H1 (cell line): ENCODE measurements around the gene FAM169A. TPM values are rescaled to one million over a fixed set of nuclear protein-coding genes. Genes with fewer than 3 reads are reported as not detected.

Experiments used
- CHD2 ChIP-seq: IDR thresholded peaks from 2 replicates; pipeline ENCODE4 v1.6.1; 2012; ENCODE audit warnings: low read length, improper control_type of control experiment
- EGR1 ChIP-seq: IDR thresholded peaks from 2 replicates; pipeline ENCODE4 v1.6.1; 2011; ENCODE audit warnings: low read depth, low read length, borderline replicate concordance
- FOSL1 ChIP-seq: IDR thresholded peaks from 2 replicates; pipeline ENCODE4 v1.6.1; 2011; ENCODE audit warnings: mild to moderate bottlenecking, low read depth, low read length, moderate library complexity; ENCODE audit not compliant: insufficient read depth
- MAFK ChIP-seq: IDR thresholded peaks from 2 replicates; pipeline ENCODE4 v1.6.1; 2012; ENCODE audit warnings: low read depth, mild to moderate bottlenecking, improper control_type of control experiment, low read length
- NANOG ChIP-seq: IDR thresholded peaks from 2 replicates; pipeline ENCODE4 v1.6.1; 2011; ENCODE audit warnings: low read length, low read depth, mild to moderate bottlenecking, inconsistent platforms; ENCODE audit not compliant: insufficient read depth, poor library complexity, severe bottlenecking
- NRF1 ChIP-seq: IDR thresholded peaks from 2 replicates; pipeline ENCODE4 v1.6.1; 2011; ENCODE audit warnings: mild to moderate bottlenecking, low read depth, low read length, improper control_type of control experiment
- TAF7 ChIP-seq: optimal IDR thresholded peaks from 2 replicates; pipeline ENCODE3; 2011; ENCODE audit warnings: low read depth, mild to moderate bottlenecking, inconsistent platforms, low read length, moderate library complexity, borderline replicate concordance
- YY1 ChIP-seq: IDR thresholded peaks from 2 replicates; pipeline ENCODE4 v1.6.1; 2011; ENCODE audit warnings: low read depth, mild to moderate bottlenecking, low read length
- polyA plus RNA-seq, 7 experiments: library from polyadenylated mRNA; depleted of rRNA in 3 of 7; stranded (reverse) in 5 of 7; unstranded in 2 of 7; fragments of >200 nt in 5 of 7; fragments of 200-250 nt in 2 of 7; gene quantifications; 1 replicate in 5 of 7; 2 replicates in 1 of 7; 4 replicates in 1 of 7; pipeline versions ENCODE4 v1.2.1 to v1.2.3, GENCODE V29; 2011 to 2013; ENCODE audit warnings: missing spikeins in 2 of 7, mixed read lengths in 2 of 7
- total RNA-seq: library from RNA; stranded (reverse); fragmentation: NEBNext Ultra II Directional; extraction: Animal tissue kit (Norgen Biotek cat#: 25700); gene quantifications from 2 replicates; pipeline ENCODE4 v1.2.1, GENCODE V29; 2021
- TF ChIP-seq, protein P1 (sequence below): IDR thresholded peaks from 2 replicates; pipeline ENCODE4 v1.6.1; 2012; ENCODE audit warnings: low read length, inconsistent platforms

The FAM169A gene
- total and polyA plus RNA-seq, 2 of the 8 experiments (the other 6 are each of a cell fraction or from before 2014, with no cell fraction given), result 12.6 to 83.1 TPM

DNA sequence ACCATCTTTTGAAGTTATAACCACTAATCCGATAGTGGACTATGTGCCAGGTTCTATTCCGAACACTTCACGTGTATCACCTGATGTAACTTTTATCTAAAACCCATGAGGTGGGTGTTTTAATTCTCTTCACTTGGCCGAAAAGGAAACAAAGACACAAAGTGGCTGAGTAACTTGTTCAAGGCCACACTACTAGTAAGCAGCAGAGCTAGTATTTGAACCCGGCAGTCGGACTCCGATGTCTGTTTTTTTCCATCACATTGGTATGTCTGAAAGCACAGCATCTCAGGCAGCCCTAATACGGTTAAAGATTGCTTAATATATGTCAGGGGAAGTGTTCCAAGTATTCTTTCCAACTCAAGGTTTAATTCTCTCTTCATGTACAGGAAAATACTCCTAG is 16.2 kb downstream of the FAM169A start (continued):
- TF ChIP-seq, protein P1, sequence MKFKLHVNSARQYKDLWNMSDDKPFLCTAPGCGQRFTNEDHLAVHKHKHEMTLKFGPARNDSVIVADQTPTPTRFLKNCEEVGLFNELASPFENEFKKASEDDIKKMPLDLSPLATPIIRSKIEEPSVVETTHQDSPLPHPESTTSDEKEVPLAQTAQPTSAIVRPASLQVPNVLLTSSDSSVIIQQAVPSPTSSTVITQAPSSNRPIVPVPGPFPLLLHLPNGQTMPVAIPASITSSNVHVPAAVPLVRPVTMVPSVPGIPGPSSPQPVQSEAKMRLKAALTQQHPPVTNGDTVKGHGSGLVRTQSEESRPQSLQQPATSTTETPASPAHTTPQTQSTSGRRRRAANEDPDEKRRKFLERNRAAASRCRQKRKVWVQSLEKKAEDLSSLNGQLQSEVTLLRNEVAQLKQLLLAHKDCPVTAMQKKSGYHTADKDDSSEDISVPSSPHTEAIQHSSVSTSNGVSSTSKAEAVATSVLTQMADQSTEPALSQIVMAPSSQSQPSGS, result no peak
- no peak for TF ChIP-seq NRF1
- TF ChIP-seq EGR1, result no peak
- no peak for TF ChIP-seq NANOG
- TF ChIP-seq FOSL1, result no peak
- TF ChIP-seq TAF7, result no peak
- TF ChIP-seq CHD2, result no peak
- TF ChIP-seq MAFK, result no peak
- no peak for TF ChIP-seq YY1
